Spleen (tissue), 11 donors: ENCODE measurements around the gene C10orf71. TPM values are rescaled to one million over a fixed set of nuclear protein-coding genes. Genes with fewer than 3 reads are reported as not detected.

Source experiments
- DNase-seq: peaks from one replicate; pipeline ENCODE4 v3.0.0-alpha.2; 2020
- H3K27ac ChIP-seq, 8 donors: fragments of 200-600 bp; sonication (generic) in 7 of 8; 1 replicate in 4 of 8; 2 replicates in 4 of 8; pipeline versions ENCODE4 v1.5.0 to v1.8.0; 2016 to 2021; ENCODE audit warnings: inconsistent platforms in 4 of 8, mild to moderate bottlenecking in 4 of 8, moderate library complexity in 1 of 8
- H3K27me3 ChIP-seq, 7 donors: fragments of 200-600 bp; sonication (generic) in 6 of 7; replicated peaks in 1 of 7; 1 replicate in 4 of 7; 2 replicates in 3 of 7; pipeline versions ENCODE4 v1.5.0 to v1.8.0; 2016 to 2021; ENCODE audit warnings: inconsistent platforms in 3 of 7, mild to moderate bottlenecking in 1 of 7
- H3K36me3 ChIP-seq, 6 donors: fragments of 200-600 bp; sonication (generic) in 5 of 6; 1 replicate in 4 of 6; 2 replicates in 2 of 6; pipeline versions ENCODE4 v1.5.0 to v1.8.0; 2016 to 2021; ENCODE audit warnings: inconsistent platforms in 2 of 6
- H3K4me1 ChIP-seq, 6 donors: fragments of 200-600 bp; sonication (generic) in 5 of 6; 1 replicate in 3 of 6; 2 replicates in 3 of 6; pipeline versions ENCODE4 v1.5.0 to v1.8.0; 2016 to 2021; ENCODE audit warnings: inconsistent platforms in 3 of 6
- H3K4me3 ChIP-seq, 8 donors: fragments of 200-600 bp; sonication (generic) in 7 of 8; 1 replicate in 4 of 8; 2 replicates in 4 of 8; pipeline versions ENCODE4 v1.5.0 to v1.8.0; 2016 to 2021; ENCODE audit warnings: inconsistent platforms in 4 of 8, mild to moderate bottlenecking in 4 of 8, moderate library complexity in 2 of 8
- H3K9me3 ChIP-seq, 8 donors: fragments of 200-600 bp; sonication (generic) in 7 of 8; 1 replicate in 4 of 8; 2 replicates in 4 of 8; pipeline versions ENCODE4 v1.5.0 to v1.8.0; 2016 to 2021; ENCODE audit warnings: inconsistent platforms in 4 of 8
- POLR2A ChIP-seq, 3 donors: fragments of 450-650 bp; IDR thresholded peaks; one replicate each; pipeline ENCODE4 v1.5.1; 2017; ENCODE audit warnings: antibody characterized with exemption in 3 of 3, mild to moderate bottlenecking in 1 of 3
- POLR2AphosphoS5 ChIP-seq, 3 donors: sonication (generic); formaldehyde crosslinking; IDR thresholded peaks; one replicate each; pipeline ENCODE4 v1.5.1; 2017; ENCODE audit warnings: antibody characterized with exemption in 3 of 3
- WGBS, 5 donors: extraction: QIAGEN DNeasy Blood & Tissue Kit in 3 of 5; methylation state at CpG; one replicate each; pipeline versions ENCODE4 v1.1.5 to v1.1.7; 2013 to 2018; 5-methylcytosine and 5-hydroxymethylcytosine counted together
- intact Hi-C: fragments of 100-400 bp; cut with DNase I; formaldehyde crosslinking; loops from one replicate; pipeline ENCODE4 v1.15.0; 2023; ENCODE audit warnings: low total_unique reads
- polyA plus RNA-seq, 3 donors: library from polyadenylated mRNA; stranded (reverse); fragments of 200-250 nt; gene quantifications; one replicate each; pipeline ENCODE4 v1.2.1, GENCODE V29; 2013
- total RNA-seq, 7 donors: library from RNA; depleted of rRNA in 3 of 7; stranded (reverse); fragments of >200 nt in 3 of 7; fragmentation: NEBNext Ultra II Directional in 4 of 7; extraction: Animal tissue kit (Norgen Biotek cat#: 25700) in 4 of 7; gene quantifications; one replicate each; pipeline versions ENCODE4 v1.1.0 to v1.2.1, GENCODE V29; 2016 to 2021
- TF ChIP-seq, protein P1 (sequence below), 11 experiments: fragments of 200-600 bp in 7 of 11; fragments of 450-650 bp in 4 of 11; sonication (generic) in 4 of 11; IDR thresholded peaks in 8 of 11; conservative IDR thresholded peaks in 3 of 11; 1 replicate in 7 of 11; 2 replicates in 4 of 11; pipeline versions ENCODE4 v1.4.0 to v1.8.0; 2016 to 2021; ENCODE audit warnings: antibody characterized with exemption in 11 of 11, inconsistent platforms in 4 of 11, mild to moderate bottlenecking in 1 of 11
- donor health status: healthy with polysubstance abuse.
- donor health status: DM: no; HTN: no; CAD: no; lungs with moderate emphysema.
- donor health status: DM: no; HTN: no; CAD: no.
- donor health status: Bipolar disorder and iron deficiency.
- donor health status: healthy.
- donor health status: DM: no; HTN: no; CAD: no.
- donor health status: DM: yes; HTN: yes; CAD: no.

The C10orf71 gene
- total and polyA plus RNA-seq, 10 donors: not detected

DNA sequence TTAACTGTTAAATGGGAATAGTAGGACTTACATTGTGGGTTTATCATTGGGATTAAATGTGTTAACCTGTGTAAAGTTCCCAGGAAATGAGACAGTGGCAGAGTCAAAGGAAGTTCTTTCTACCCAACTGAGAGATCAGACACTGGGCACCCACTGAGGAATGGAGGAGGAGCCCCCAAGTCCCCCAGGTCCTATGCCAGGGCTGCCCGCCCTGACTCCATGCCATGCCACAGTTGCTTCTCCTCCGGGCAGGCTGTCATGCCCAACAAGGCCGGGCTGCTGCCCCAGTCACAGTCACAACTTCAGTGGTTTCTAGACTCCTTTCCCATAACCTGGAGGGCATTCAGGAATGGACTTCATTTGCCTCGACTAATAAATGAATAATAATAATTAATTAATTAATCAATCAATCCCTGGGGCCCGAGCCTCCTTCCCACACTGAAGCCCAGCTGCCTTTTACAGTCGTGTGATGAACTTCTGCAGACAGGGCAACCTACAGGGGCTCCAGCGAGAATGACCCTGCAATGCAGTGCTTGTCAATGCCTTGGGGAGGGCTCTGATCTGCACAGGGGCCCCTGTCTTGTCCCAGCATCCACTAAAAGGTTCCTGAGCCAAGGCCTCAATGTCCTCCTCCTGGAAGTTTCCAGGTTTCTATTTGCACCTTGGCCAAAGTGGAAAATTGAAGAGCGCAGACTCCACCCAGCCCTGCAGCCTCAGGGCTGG lies 64.5 kb downstream of the C10orf71 start:
- intact Hi-C loops: no loop called here
- WGBS, 5 donors: 86 to 93% (median 91%) methylated on average over 8 of the region's 8 CpGs
- H3K36me3 ChIP-seq: no peaks in the 10 kb centered on the region
- no peak overlapping the region for H3K4me3 ChIP-seq
- H3K9me3 ChIP-seq: no peaks in the 10 kb centered on the region
- peaks cover 0 to 56% (median 0%) of the 10 kb centered on the region in 7 donors for H3K27me3 ChIP-seq
- no peak overlapping the region for H3K27ac ChIP-seq
- no peak for DNase-seq
- TF ChIP-seq POLR2A (IDR thresholded peaks at IDR 0.05) (no peak), POLR2AphosphoS5 (IDR thresholded peaks at IDR 0.05) (no peak)
- TF ChIP-seq, protein P1, sequence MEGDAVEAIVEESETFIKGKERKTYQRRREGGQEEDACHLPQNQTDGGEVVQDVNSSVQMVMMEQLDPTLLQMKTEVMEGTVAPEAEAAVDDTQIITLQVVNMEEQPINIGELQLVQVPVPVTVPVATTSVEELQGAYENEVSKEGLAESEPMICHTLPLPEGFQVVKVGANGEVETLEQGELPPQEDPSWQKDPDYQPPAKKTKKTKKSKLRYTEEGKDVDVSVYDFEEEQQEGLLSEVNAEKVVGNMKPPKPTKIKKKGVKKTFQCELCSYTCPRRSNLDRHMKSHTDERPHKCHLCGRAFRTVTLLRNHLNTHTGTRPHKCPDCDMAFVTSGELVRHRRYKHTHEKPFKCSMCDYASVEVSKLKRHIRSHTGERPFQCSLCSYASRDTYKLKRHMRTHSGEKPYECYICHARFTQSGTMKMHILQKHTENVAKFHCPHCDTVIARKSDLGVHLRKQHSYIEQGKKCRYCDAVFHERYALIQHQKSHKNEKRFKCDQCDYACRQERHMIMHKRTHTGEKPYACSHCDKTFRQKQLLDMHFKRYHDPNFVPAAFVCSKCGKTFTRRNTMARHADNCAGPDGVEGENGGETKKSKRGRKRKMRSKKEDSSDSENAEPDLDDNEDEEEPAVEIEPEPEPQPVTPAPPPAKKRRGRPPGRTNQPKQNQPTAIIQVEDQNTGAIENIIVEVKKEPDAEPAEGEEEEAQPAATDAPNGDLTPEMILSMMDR (IDR thresholded peaks at IDR 0.05 in 8 of 11, conservative IDR thresholded peaks at IDR 0.05 in 3 of 11): no peak
- H3K4me1 ChIP-seq: peaks cover 0 to 14% (median 5%) of the 10 kb centered on the region in 6 donors

DNA sequence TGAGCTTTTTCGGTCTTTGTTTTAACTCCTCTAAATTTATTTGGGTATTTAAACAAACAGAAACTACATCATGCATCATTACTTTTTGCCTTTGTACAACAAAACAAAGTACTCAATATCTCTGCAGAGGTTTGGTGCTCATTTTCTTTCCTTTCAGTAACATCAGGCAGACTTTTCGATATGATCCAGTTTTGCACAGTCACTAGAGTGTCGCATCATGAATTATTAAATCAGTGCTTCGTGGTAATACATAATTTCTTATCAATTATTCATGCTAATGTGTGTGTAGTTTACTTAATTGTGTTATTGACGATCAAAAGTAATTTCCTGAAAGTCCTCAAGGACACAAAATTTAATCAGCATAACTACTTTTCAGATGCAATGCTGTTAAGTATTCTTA lies 65.1 kb downstream of the C10orf71 start:
- no peak for DNase-seq
- TF ChIP-seq, protein P1 (IDR thresholded peaks at IDR 0.05 in 8 of 11, conservative IDR thresholded peaks at IDR 0.05 in 3 of 11): no peak
- no peak for TF ChIP-seq POLR2AphosphoS5 (IDR thresholded peaks at IDR 0.05)
- no peak for TF ChIP-seq POLR2A (IDR thresholded peaks at IDR 0.05)
- WGBS, 5 donors: 82 to 89% (median 85%) methylated on average over 5 of the region's 5 CpGs

GRCh38 chr10:49364747-49365146 lies 65.8 kb downstream of the C10orf71 start:
- peaks cover 0 to 51% (median 0%) of the 10 kb centered on the region in 7 donors for H3K27me3 ChIP-seq
- H3K27ac ChIP-seq: no peak overlapping the region
- TF ChIP-seq POLR2AphosphoS5 (IDR thresholded peaks at IDR 0.05) (no peak), POLR2A (IDR thresholded peaks at IDR 0.05) (no peak)
- TF ChIP-seq, protein P1 (IDR thresholded peaks at IDR 0.05 in 8 of 11, conservative IDR thresholded peaks at IDR 0.05 in 3 of 11): no peak
- no peaks in the 10 kb centered on the region for H3K36me3 ChIP-seq
- intact Hi-C loops: no loop called here
- H3K4me1 ChIP-seq: peaks cover 0 to 12% (median 5%) of the 10 kb centered on the region in 6 donors
- H3K9me3 ChIP-seq: no peaks in the 10 kb centered on the region
- H3K4me3 ChIP-seq: no peak overlapping the region
- 87 to 94% (median 92%) methylated on average over 8 of the region's 8 CpGs for WGBS, 5 donors
- no peak for DNase-seq

More for the DNA sequence above, 65.1 kb downstream of the C10orf71 start:
- no peak overlapping the region for H3K4me3 ChIP-seq
- H3K9me3 ChIP-seq: no peaks in the 10 kb centered on the region
- intact Hi-C loops: no loop called here
- no peak overlapping the region for H3K27ac ChIP-seq
- peaks cover 0 to 14% (median 5%) of the 10 kb centered on the region in 6 donors for H3K4me1 ChIP-seq
- H3K36me3 ChIP-seq: no peaks in the 10 kb centered on the region
- H3K27me3 ChIP-seq: peaks cover 0 to 56% (median 0%) of the 10 kb centered on the region in 7 donors

- H3K9me3 ChIP-seq: no peaks in the 10 kb centered on the region
- no peak overlapping the region for H3K27ac ChIP-seq
- WGBS, 5 donors: 68 to 92% (median 84%) methylated on average over 3 of the region's 3 CpGs
- no peaks in the 10 kb centered on the region for H3K36me3 ChIP-seq
- DNase-seq: no peak
- H3K4me1 ChIP-seq: peaks cover 0 to 6% (median 2%) of the 10 kb centered on the region in 6 donors
- intact Hi-C loops: no loop called here
- TF ChIP-seq POLR2AphosphoS5 (IDR thresholded peaks at IDR 0.05) (no peak), POLR2A (IDR thresholded peaks at IDR 0.05) (no peak)
- TF ChIP-seq, protein P1 (IDR thresholded peaks at IDR 0.05 in 8 of 11, conservative IDR thresholded peaks at IDR 0.05 in 3 of 11): no peak
- peaks cover 0 to 51% (median 0%) of the 10 kb centered on the region in 7 donors for H3K27me3 ChIP-seq
- H3K4me3 ChIP-seq: no peak overlapping the region
Measured at GRCh38 chr10:49365275-49365674, 66.3 kb downstream of the C10orf71 start.
